ENCODE data around the gene TET2.
"Not testable (repeated sequence)": the region's sequence is repeated elsewhere in the genome, so short reads cannot be mapped to it uniquely, and the experiment has no call there.

Gene TET2

GRCh38 chr4:105293360-105293759, 146.7 kb downstream of the TET2 start:
- DNase-seq: no peak

GRCh38 chr4:105296672-105297071, 150.0 kb downstream of the TET2 start:
- DNase-seq: no peak

GRCh38 chr4:105299027-105299426, 152.4 kb downstream of the TET2 start:
- DNase-seq: not testable (repeated sequence)

GRCh38 chr4:105304085-105304484, 157.4 kb downstream of the TET2 start:
- DNase-seq: no peak

- no peak for DNase-seq
Measured at GRCh38 chr4:105305019-105305836, 158.6 kb downstream of the TET2 start.

- no peak for DNase-seq
Measured at GRCh38 chr4:105306158-105306781, 159.6 kb downstream of the TET2 start.

- DNase-seq: no peak
Measured at GRCh38 chr4:105306820-105307219, 160.1 kb downstream of the TET2 start.

- no peak for DNase-seq
Measured at GRCh38 chr4:105318486-105318885, 171.8 kb downstream of the TET2 start.

GRCh38 chr4:105327222-105327621, 180.5 kb downstream of the TET2 start:
- DNase-seq: no peak

- DNase-seq: no peak
Measured at GRCh38 chr4:105327956-105328355, 181.3 kb downstream of the TET2 start.

GRCh38 chr4:105329081-105329480, 182.4 kb downstream of the TET2 start:
- no peak for DNase-seq
